DOHH2 (cell line): ENCODE data around the gene PPM1A.

ENCODE experiments used
- EZH2phosphoT487 ChIP-seq: fragments of 200-600 bp; sonication (generic); IDR thresholded peaks from 2 replicates; pipeline ENCODE4 v1.6.1; 2017; ENCODE audit warnings: borderline replicate concordance, mild to moderate bottlenecking, antibody characterized with exemption, low read length, moderate library complexity, mixed read lengths
- TF ChIP-seq, protein P1 (sequence below): fragments of 200-600 bp; sonication (generic); IDR thresholded peaks from one replicate; pipeline ENCODE4 v1.5.1; 2014; ENCODE audit warnings: antibody characterized with exemption, mild to moderate bottlenecking, low read depth, low read length; ENCODE audit not compliant: poor library complexity, severe bottlenecking

DNA sequence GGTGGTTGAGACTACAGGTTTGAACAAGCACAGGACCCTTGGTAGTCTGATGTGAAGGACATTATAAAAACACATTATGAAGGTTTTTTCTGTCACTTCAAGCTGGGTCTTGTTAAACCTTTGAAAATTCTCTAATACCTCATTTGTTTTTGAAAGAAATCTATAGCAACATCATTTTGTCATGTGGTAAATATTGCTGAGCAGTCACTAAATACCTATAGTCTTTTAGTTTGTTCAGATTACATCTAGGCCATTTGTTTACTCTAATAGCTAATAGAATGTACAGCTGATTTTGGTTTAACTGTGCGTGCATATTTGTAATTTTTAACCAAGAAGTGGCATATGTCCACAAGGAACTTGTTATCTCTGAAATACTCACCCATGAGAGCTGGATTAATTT is 2.9 kb downstream of the PPM1A start:
- TF ChIP-seq, protein P1, sequence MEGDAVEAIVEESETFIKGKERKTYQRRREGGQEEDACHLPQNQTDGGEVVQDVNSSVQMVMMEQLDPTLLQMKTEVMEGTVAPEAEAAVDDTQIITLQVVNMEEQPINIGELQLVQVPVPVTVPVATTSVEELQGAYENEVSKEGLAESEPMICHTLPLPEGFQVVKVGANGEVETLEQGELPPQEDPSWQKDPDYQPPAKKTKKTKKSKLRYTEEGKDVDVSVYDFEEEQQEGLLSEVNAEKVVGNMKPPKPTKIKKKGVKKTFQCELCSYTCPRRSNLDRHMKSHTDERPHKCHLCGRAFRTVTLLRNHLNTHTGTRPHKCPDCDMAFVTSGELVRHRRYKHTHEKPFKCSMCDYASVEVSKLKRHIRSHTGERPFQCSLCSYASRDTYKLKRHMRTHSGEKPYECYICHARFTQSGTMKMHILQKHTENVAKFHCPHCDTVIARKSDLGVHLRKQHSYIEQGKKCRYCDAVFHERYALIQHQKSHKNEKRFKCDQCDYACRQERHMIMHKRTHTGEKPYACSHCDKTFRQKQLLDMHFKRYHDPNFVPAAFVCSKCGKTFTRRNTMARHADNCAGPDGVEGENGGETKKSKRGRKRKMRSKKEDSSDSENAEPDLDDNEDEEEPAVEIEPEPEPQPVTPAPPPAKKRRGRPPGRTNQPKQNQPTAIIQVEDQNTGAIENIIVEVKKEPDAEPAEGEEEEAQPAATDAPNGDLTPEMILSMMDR, result no peak
- TF ChIP-seq EZH2phosphoT487, result no peak
